NCI-H128 (cell line): ENCODE measurements around the gene PPP2R5C.

Source experiments
- DNase-seq: peaks from one replicate; lab custom pipeline; 2025; ENCODE audit not compliant: unreplicated experiment; lab: John Stamatoyannopoulos, UW

Gene PPP2R5C

GRCh38 chr14:101838476-101838875, 77.0 kb downstream of the PPP2R5C start:
- no peak for DNase-seq

GRCh38 chr14:101839236-101839635, 77.7 kb downstream of the PPP2R5C start:
- peak; percentile 8 for DNase-seq

- DNase-seq: no peak
Measured at GRCh38 chr14:101839661-101840060, 78.2 kb downstream of the PPP2R5C start.

GRCh38 chr14:101840649-101841369, 79.3 kb downstream of the PPP2R5C start:
- no peak for DNase-seq

- no peak for DNase-seq
Measured at GRCh38 chr14:101843038-101843437, 81.5 kb downstream of the PPP2R5C start.

GRCh38 chr14:101843665-101844064, 82.2 kb downstream of the PPP2R5C start:
- DNase-seq: no peak

- DNase-seq: no peak
Measured at GRCh38 chr14:101844219-101844618, 82.7 kb downstream of the PPP2R5C start.

- no peak for DNase-seq
Measured at GRCh38 chr14:101844751-101845150, 83.2 kb downstream of the PPP2R5C start.

- DNase-seq: no peak
Measured at GRCh38 chr14:101845496-101845895, 84.0 kb downstream of the PPP2R5C start.

GRCh38 chr14:101845896-101846295, 84.4 kb downstream of the PPP2R5C start:
- DNase-seq: no peak

- DNase-seq: no peak
Measured at GRCh38 chr14:101849125-101849524, 87.6 kb downstream of the PPP2R5C start.

- no peak for DNase-seq
Measured at GRCh38 chr14:101849640-101850039, 88.1 kb downstream of the PPP2R5C start.

GRCh38 chr14:101851183-101851582, 89.7 kb downstream of the PPP2R5C start:
- no peak for DNase-seq

GRCh38 chr14:101851736-101852405, 90.4 kb downstream of the PPP2R5C start:
- no peak for DNase-seq

- DNase-seq: no peak
Measured at GRCh38 chr14:101852785-101853184, 91.3 kb downstream of the PPP2R5C start.

GRCh38 chr14:101853455-101854018, 92.0 kb downstream of the PPP2R5C start:
- DNase-seq: no peak

GRCh38 chr14:101854366-101854765, 92.9 kb downstream of the PPP2R5C start:
- DNase-seq: no peak

GRCh38 chr14:101855958-101856357, 94.4 kb downstream of the PPP2R5C start:
- no peak for DNase-seq

GRCh38 chr14:101856536-101856935, 95.0 kb downstream of the PPP2R5C start:
- no peak for DNase-seq

GRCh38 chr14:101857226-101857625, 95.7 kb downstream of the PPP2R5C start:
- no peak for DNase-seq

GRCh38 chr14:101858791-101859537, 97.5 kb downstream of the PPP2R5C start:
- DNase-seq: no peak

- no peak for DNase-seq
Measured at GRCh38 chr14:101859538-101859902, 98.0 kb downstream of the PPP2R5C start.
